ENCODE measurements around the gene PCCA.
"Not testable (repeated sequence)": the region's sequence is repeated elsewhere in the genome, so short reads cannot be mapped to it uniquely, and the experiment has no call there.

The PCCA gene

DNA sequence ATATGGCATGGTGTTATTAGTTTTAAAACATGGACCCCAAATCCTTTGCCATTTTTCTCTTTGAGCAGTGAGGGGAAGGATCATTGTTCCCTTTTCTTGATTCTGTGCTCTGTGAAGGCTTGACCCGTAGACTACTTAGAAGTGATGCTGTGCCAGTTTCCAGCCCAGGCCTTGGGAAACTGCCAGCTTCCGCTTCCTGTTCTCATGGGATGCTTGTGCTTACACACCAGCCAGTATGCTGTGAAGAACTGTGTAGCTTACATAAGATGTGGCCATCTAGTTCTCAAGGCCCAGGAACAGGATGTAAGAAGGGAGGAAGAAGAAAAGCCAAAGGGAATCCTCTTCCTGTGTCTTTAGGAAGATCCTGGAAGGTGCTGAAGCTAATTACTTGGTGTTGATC lies 180.9 kb downstream of the PCCA start:
- TF ChIP-seq TAF1 (IDR thresholded peaks at IDR 0.05; ENCODE audit: borderline replicate concordance, low read depth, low read length) (no peak), POLR2A (IDR thresholded peaks at IDR 0.05; ENCODE audit: low read depth, low read length) (no peak), POLR2AphosphoS5 (IDR thresholded peaks at IDR 0.05; ENCODE audit: low read depth, low read length) (no peak)
- no peak for DNase-seq (ENCODE audit: insufficient read length)
- FAIRE-seq, result no peak

- no peak for FAIRE-seq
Observed at GRCh38 chr13:100273138-100273537, 184.2 kb downstream of the PCCA start.

GRCh38 chr13:100273552-100273951 lies 184.7 kb downstream of the PCCA start:
- DNase-seq (ENCODE audit: insufficient read length), result no peak
- TF ChIP-seq TAF1 (IDR thresholded peaks at IDR 0.05; ENCODE audit: borderline replicate concordance, low read depth, low read length) (no peak), POLR2AphosphoS5 (IDR thresholded peaks at IDR 0.05; ENCODE audit: low read depth, low read length) (no peak), POLR2A (IDR thresholded peaks at IDR 0.05; ENCODE audit: low read depth, low read length) (no peak)
- no peak for FAIRE-seq

More at GRCh38 chr13:100273138-100273537, 184.2 kb downstream of the PCCA start:
- no peak for TF ChIP-seq POLR2AphosphoS5 (IDR thresholded peaks at IDR 0.05; ENCODE audit: low read depth, low read length)
- no peak for TF ChIP-seq POLR2A (IDR thresholded peaks at IDR 0.05; ENCODE audit: low read depth, low read length)
- TF ChIP-seq TAF1 (IDR thresholded peaks at IDR 0.05; ENCODE audit: borderline replicate concordance, low read depth, low read length), result no peak
- no peak for DNase-seq (ENCODE audit: insufficient read length)

GRCh38 chr13:100274942-100275506 lies 186.1 kb downstream of the PCCA start:
- FAIRE-seq, result no peak

DNA sequence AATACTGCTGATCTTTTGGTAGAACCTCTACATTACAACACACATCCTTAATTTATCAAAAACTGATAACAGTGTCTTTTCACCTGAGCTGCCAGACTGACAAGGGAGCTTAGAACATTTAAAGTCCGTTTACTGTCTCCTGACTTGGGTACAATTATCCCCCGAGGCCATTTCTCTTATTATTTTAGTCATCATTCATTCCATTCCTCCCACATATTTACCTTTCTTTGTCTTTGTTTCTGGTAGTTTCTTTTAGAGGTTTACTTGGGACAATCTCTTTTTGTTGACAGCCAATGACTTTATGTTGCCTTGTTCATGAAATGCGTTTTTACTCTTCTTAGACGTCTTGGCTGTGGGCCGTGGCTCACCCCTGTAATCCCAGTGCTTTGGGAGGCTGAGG lies 186.9 kb downstream of the PCCA start:
- no peak for TF ChIP-seq POLR2AphosphoS5 (IDR thresholded peaks at IDR 0.05; ENCODE audit: low read depth, low read length)
- no peak for TF ChIP-seq POLR2A (IDR thresholded peaks at IDR 0.05; ENCODE audit: low read depth, low read length)
- TF ChIP-seq TAF1 (IDR thresholded peaks at IDR 0.05; ENCODE audit: borderline replicate concordance, low read depth, low read length), result no peak
- DNase-seq (ENCODE audit: insufficient read length) (no peak), FAIRE-seq (no peak)

More at GRCh38 chr13:100274942-100275506, 186.1 kb downstream of the PCCA start:
- no peak for DNase-seq (ENCODE audit: insufficient read length)
- no peak for TF ChIP-seq POLR2A (IDR thresholded peaks at IDR 0.05; ENCODE audit: low read depth, low read length)
- no peak for TF ChIP-seq POLR2AphosphoS5 (IDR thresholded peaks at IDR 0.05; ENCODE audit: low read depth, low read length)
- TF ChIP-seq TAF1 (IDR thresholded peaks at IDR 0.05; ENCODE audit: borderline replicate concordance, low read depth, low read length), result no peak

DNA sequence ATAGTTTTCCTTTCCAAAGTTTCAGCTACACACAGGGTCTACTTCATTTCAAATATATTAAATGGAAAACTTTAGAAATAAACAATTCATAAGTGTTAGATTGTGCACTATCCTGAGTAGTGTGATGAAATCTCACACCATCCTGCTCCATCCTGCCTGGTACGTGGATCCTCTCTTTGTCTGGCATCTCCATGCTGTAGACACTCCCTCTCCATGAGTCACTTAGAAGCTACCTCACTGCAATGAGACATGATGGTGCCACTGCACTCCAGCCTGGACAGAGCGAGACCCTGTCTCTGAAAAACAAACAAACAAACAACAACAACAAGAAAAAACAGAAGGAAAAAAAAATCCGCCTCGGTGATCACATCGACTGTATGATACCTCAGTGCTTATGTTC lies 191.8 kb downstream of the PCCA start:
- DNase-seq (ENCODE audit: insufficient read length), result no peak
- TF ChIP-seq TAF1 (IDR thresholded peaks at IDR 0.05; ENCODE audit: borderline replicate concordance, low read depth, low read length) (no peak), POLR2AphosphoS5 (IDR thresholded peaks at IDR 0.05; ENCODE audit: low read depth, low read length) (no peak), POLR2A (IDR thresholded peaks at IDR 0.05; ENCODE audit: low read depth, low read length) (no peak)

GRCh38 chr13:100282306-100282705 lies 193.4 kb downstream of the PCCA start:
- DNase-seq (ENCODE audit: insufficient read length); FAIRE-seq: not testable (repeated sequence)

More for the DNA sequence above, 191.8 kb downstream of the PCCA start:
- FAIRE-seq, result no peak

DNA sequence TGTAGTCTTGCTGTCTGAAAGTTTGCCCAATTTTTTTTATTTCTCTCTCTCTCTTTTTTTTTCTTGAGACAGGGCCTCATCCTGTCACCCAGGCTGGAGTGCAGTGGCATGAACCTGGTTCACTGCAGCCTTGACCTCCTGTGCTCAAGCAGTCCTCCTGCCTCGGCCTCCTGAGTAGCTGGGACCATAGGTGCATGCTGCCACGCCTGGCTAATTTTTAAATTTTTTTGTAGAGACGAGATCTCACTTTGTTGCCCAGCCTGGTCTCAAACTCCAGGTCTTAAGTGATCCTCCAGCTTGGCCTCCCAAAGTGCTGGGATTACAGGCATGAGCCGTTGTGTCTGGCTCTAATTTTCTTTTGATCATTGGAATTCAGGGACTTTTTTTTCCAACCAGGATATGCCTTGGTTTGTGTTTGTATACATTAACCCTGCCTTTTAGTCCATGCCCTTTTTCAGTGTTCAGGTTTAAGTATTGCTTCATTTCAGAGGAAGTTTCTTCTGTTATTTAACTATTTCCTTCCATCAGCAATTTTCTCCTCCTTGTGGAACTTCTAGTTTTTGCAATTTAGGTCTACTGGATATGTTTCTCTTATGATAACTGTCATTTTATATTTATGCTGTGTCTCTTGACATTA lies 201.4 kb downstream of the PCCA start:
- DNase-seq (ENCODE audit: insufficient read length) (no peak), FAIRE-seq (peak; percentile 50)
- TF ChIP-seq TAF1 (IDR thresholded peaks at IDR 0.05; ENCODE audit: borderline replicate concordance, low read depth, low read length) (no peak), POLR2AphosphoS5 (IDR thresholded peaks at IDR 0.05; ENCODE audit: low read depth, low read length) (no peak), POLR2A (IDR thresholded peaks at IDR 0.05; ENCODE audit: low read depth, low read length) (no peak)

DNA sequence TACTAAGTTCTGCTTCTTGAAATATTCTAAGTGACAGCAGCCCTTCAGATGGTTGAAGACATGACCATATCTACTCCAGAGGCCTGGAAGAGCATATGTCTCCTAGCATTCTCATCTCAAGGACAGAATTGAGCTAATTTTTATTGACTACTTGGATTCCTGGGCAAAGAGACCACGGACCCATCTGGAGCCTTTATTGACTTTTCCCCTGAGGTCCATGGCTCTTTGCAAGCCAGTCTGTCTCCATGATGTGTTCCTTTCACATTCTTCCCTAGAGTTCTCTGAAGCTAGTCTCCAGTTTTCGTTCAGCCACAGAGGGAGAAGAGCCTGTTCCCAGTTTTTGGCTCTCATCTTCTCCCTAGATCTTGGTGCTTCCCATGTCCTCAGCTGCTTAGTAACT lies 202.7 kb downstream of the PCCA start:
- no peak for DNase-seq (ENCODE audit: insufficient read length)
- TF ChIP-seq POLR2A (IDR thresholded peaks at IDR 0.05; ENCODE audit: low read depth, low read length) (no peak), POLR2AphosphoS5 (IDR thresholded peaks at IDR 0.05; ENCODE audit: low read depth, low read length) (no peak), TAF1 (IDR thresholded peaks at IDR 0.05; ENCODE audit: borderline replicate concordance, low read depth, low read length) (no peak)
- no peak for FAIRE-seq

DNA sequence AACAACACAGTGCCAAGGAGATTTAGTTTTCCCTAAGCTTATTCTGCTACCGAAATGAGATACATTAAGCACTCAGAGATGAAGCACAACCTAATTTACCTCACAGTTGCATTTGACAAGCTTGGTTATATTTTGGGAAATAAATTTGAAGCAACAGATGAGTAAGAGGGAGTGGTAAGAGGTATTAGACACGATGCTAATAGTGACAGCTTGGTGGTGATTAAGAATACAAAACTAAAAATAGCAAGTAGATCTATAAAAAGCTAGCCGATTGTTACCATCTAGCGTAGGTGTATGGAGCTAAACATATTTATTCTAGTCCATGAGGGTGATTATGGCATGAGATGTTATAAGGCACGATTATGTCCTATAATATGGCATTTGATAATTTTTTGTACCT lies 208.5 kb downstream of the PCCA start:
- TF ChIP-seq POLR2AphosphoS5 (IDR thresholded peaks at IDR 0.05; ENCODE audit: low read depth, low read length), result no peak
- no peak for TF ChIP-seq POLR2A (IDR thresholded peaks at IDR 0.05; ENCODE audit: low read depth, low read length)
- TF ChIP-seq TAF1 (IDR thresholded peaks at IDR 0.05; ENCODE audit: borderline replicate concordance, low read depth, low read length), result no peak
- DNase-seq (ENCODE audit: insufficient read length) (no peak), FAIRE-seq (no peak)

DNA sequence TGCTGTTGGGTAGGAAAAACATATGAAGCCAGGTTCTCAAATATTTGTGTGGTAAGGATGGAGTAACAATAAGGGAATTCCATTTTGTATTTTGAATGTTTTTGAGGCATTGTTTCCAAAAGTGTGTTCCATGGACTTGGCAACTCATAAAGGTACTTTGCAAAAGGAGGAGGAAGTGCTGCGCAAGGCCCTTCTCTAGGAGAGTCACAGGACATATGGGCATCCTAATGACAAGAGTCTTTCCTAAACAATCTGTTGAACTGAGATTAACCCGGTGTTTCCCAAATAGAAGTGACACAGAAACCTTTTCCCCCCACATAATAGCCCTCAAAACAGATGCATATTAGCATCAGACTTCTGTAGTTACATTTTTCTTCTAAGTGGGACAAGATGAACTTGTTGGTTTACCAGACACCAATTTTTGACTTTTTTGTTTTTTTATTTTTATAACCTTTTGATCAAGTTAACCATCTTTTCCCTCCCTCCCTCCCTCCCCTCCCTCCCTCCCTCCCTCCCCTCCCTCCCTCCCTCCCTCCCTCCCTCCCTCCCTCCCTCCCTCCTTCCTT lies 209.3 kb downstream of the PCCA start:
- DNase-seq (ENCODE audit: insufficient read length) (no peak), FAIRE-seq (no peak)
- TF ChIP-seq POLR2A (IDR thresholded peaks at IDR 0.05; ENCODE audit: low read depth, low read length), result no peak
- TF ChIP-seq TAF1 (IDR thresholded peaks at IDR 0.05; ENCODE audit: borderline replicate concordance, low read depth, low read length), result no peak
- no peak for TF ChIP-seq POLR2AphosphoS5 (IDR thresholded peaks at IDR 0.05; ENCODE audit: low read depth, low read length)

- DNase-seq (ENCODE audit: insufficient read length), result no peak
- no peak for FAIRE-seq
- TF ChIP-seq POLR2A (IDR thresholded peaks at IDR 0.05; ENCODE audit: low read depth, low read length) (no peak), POLR2AphosphoS5 (IDR thresholded peaks at IDR 0.05; ENCODE audit: low read depth, low read length) (no peak), TAF1 (IDR thresholded peaks at IDR 0.05; ENCODE audit: borderline replicate concordance, low read depth, low read length) (no peak)
Observed at GRCh38 chr13:100298691-100299090, 209.8 kb downstream of the PCCA start.

Measured in GM12892 (cell line).